Upper lobe of left lung (tissue), 6 donors: ENCODE results near the gene ALPG. TPM values are rescaled to one million over a fixed set of nuclear protein-coding genes. Genes with fewer than 3 reads are reported as not detected.
"Not testable (repeated sequence)": the region's sequence is repeated elsewhere in the genome, so short reads cannot be mapped to it uniquely, and the experiment has no call there.

ENCODE experiments used
- ATAC-seq, 2 donors: fragments of 200-7000 bp; cut with Tn5 transposase; one replicate each; pipeline ENCODE4 v1.9.1; 2022; ENCODE audit warnings: mild to moderate bottlenecking in 2 of 2, moderate library complexity in 2 of 2; ENCODE audit not compliant: low FRiP score in 2 of 2
- DNase-seq, 2 donors: peaks; one replicate each; pipeline ENCODE4 v3.0.0-alpha.2; 2019 to 2020
- H3K27ac ChIP-seq, 4 donors: fragments of 200-600 bp; sonication (generic); one replicate each; pipeline ENCODE4 v1.5.1; 2016 to 2019
- H3K27me3 ChIP-seq, 4 donors: fragments of 200-600 bp; sonication (generic); one replicate each; pipeline ENCODE4 v1.5.1; 2017 to 2019
- H3K36me3 ChIP-seq, 4 donors: fragments of 200-600 bp; sonication (generic); one replicate each; pipeline ENCODE4 v1.5.1; 2016 to 2019
- H3K4me1 ChIP-seq, 4 donors: fragments of 200-600 bp; sonication (generic); one replicate each; pipeline ENCODE4 v1.5.1; 2018 to 2019
- H3K4me3 ChIP-seq, 4 donors: fragments of 200-600 bp; sonication (generic); one replicate each; pipeline ENCODE4 v1.5.1; 2017 to 2019; ENCODE audit warnings: mild to moderate bottlenecking in 2 of 4, moderate library complexity in 1 of 4
- H3K9me3 ChIP-seq, 4 donors: fragments of 200-600 bp; sonication (generic); one replicate each; pipeline ENCODE4 v1.5.1; 2018 to 2019
- EP300 ChIP-seq, 4 donors: sonication (generic); formaldehyde crosslinking; IDR thresholded peaks; one replicate each; pipeline ENCODE4 v1.5.1; 2017; ENCODE audit warnings: antibody characterized with exemption in 4 of 4, control low read depth in 2 of 4
- POLR2A ChIP-seq, 4 donors: fragments of 450-650 bp; IDR thresholded peaks; one replicate each; pipeline ENCODE4 v1.5.1; 2016 to 2017; ENCODE audit warnings: antibody characterized with exemption in 4 of 4, mild to moderate bottlenecking in 2 of 4
- POLR2AphosphoS5 ChIP-seq, 2 donors: sonication (generic); formaldehyde crosslinking; IDR thresholded peaks; one replicate each; pipeline ENCODE4 v1.5.1; 2017; ENCODE audit warnings: antibody characterized with exemption in 2 of 2
- WGBS, 2 donors: methylation state at CpG; one replicate each; pipeline ENCODE4 v1.1.5; 2017 to 2018; 5-methylcytosine and 5-hydroxymethylcytosine counted together
- total RNA-seq, 6 donors: library from RNA; depleted of rRNA in 4 of 6; stranded (reverse); fragments of >200 nt in 4 of 6; gene quantifications; one replicate each; pipeline versions ENCODE4 v1.1.0 to v1.2.1, GENCODE V29; 2016 to 2021
- TF ChIP-seq, protein P1 (sequence below), 6 experiments: fragments of 450-650 bp in 4 of 6; fragments of 200-600 bp in 2 of 6; sonication (generic) in 2 of 6; IDR thresholded peaks; one replicate each; pipeline ENCODE4 v1.5.1; 2016 to 2019; ENCODE audit warnings: antibody characterized with exemption in 6 of 6
- donor health status: DM: no; HTN: no; CAD: no; lungs with moderate emphysema.
- donor health status: DM: no; HTN: yes; CAD: no; lungs with severe emphysema.

Gene ALPG
- total RNA-seq, 6 donors from 2014 or later = 0.91 to 2.3 (median 1.4) TPM; not detected in 2

GRCh38 chr2:232402518-232402917 is 4.1 kb upstream of the ALPG start:
- no peaks in the 10 kb centered on the region for H3K9me3 ChIP-seq
- DNase-seq (no peak), ATAC-seq (no peak)
- 75 to 85% methylated on average over 1 to 3 of the region's 3 CpGs for WGBS, 2 donors
- no peaks in the 10 kb centered on the region for H3K36me3 ChIP-seq
- TF ChIP-seq EP300 (IDR thresholded peaks at IDR 0.05) (no peak), POLR2AphosphoS5 (IDR thresholded peaks at IDR 0.05) (no peak), POLR2A (IDR thresholded peaks at IDR 0.05) (no peak)
- TF ChIP-seq, protein P1, sequence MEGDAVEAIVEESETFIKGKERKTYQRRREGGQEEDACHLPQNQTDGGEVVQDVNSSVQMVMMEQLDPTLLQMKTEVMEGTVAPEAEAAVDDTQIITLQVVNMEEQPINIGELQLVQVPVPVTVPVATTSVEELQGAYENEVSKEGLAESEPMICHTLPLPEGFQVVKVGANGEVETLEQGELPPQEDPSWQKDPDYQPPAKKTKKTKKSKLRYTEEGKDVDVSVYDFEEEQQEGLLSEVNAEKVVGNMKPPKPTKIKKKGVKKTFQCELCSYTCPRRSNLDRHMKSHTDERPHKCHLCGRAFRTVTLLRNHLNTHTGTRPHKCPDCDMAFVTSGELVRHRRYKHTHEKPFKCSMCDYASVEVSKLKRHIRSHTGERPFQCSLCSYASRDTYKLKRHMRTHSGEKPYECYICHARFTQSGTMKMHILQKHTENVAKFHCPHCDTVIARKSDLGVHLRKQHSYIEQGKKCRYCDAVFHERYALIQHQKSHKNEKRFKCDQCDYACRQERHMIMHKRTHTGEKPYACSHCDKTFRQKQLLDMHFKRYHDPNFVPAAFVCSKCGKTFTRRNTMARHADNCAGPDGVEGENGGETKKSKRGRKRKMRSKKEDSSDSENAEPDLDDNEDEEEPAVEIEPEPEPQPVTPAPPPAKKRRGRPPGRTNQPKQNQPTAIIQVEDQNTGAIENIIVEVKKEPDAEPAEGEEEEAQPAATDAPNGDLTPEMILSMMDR (IDR thresholded peaks at IDR 0.05) = no peak
- no peak overlapping the region for H3K27ac ChIP-seq
- no peak overlapping the region for H3K4me3 ChIP-seq
- H3K27me3 ChIP-seq = no peaks in the 10 kb centered on the region
- H3K4me1 ChIP-seq = no peaks in the 10 kb centered on the region

DNA sequence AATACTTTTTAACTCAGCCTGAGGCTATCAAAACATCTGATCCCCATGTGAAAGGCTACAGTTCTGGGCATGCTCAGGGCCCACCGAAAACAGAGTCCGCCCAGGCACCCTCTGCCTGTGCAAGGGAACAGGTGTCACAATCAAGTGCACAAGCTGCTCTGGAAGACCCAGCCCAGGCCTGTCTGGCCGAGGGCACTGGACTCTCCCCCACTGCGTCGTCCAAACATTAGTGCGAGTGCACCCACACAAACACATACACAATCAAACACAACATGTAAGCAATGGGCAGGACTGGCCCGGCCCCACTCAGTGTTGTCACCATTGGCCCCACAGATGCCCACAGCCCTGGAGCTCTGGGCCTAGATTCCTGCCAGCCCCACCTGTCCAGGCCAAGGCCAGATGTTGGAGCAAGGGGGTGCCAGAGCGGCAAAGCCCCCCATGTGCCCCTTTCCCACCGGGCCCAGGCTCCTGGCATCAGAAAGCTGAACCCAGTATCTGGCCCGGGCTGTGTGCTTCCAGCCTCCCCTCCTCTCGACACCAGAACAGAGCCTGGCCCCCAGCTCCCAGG is 617 bp upstream of the ALPG start:
- peak in 1 of 2 donors; percentile 40 for DNase-seq
- Histone ChIP-seq H3K4me3 (no peak overlapping the region), H3K36me3 (no peaks in the 10 kb centered on the region), H3K27ac (no peak overlapping the region), H3K27me3 (no peaks in the 10 kb centered on the region), H3K9me3 (no peaks in the 10 kb centered on the region), H3K4me1 (no peaks in the 10 kb centered on the region)
- ATAC-seq = no peak
- WGBS, 2 donors = 87% methylated on average over 8 to 11 of the region's 11 CpGs
- TF ChIP-seq POLR2A (IDR thresholded peaks at IDR 0.05) (no peak), EP300 (IDR thresholded peaks at IDR 0.05) (no peak), POLR2AphosphoS5 (IDR thresholded peaks at IDR 0.05) (no peak)
- TF ChIP-seq, protein P1 (IDR thresholded peaks at IDR 0.05) = no peak

DNA sequence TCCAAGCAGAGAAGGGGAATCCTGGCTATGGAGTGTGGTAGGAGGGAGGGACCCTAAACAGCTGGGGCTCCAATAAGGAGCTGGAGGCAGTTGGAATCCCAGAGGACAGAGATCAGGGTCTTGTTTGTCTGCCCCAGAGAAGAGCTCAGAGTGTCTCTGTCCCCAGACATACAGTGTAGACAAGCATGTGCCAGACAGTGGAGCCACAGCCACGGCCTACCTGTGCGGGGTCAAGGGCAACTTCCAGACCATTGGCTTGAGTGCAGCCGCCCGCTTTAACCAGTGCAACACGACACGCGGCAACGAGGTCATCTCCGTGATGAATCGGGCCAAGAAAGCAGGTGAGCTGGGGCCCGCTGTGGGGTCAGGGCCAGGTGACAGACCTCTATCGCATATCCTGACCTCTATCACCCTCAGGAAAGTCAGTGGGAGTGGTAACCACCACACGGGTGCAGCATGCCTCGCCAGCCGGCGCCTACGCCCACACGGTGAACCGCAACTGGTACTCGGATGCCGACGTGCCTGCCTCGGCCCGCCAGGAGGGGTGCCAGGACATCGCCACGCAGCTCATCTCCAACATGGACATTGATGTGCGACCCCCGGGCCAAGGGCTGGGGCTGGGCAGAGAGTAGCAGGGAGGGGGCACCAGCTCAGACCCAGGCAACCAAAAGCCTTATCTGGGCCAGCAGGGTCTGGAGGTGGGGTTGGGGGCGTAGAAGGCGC is 945 bp downstream of the ALPG start:
- H3K4me3 ChIP-seq, H3K4me1 ChIP-seq, H3K9me3 ChIP-seq, H3K27me3 ChIP-seq, H3K36me3 ChIP-seq, H3K27ac ChIP-seq: not testable (repeated sequence)
- ATAC-seq = peak in 1 of 2 donors; percentile 17
- WGBS, 2 donors = 95 to 97% methylated on average over 6 to 27 of the region's 30 CpGs
- peak in 1 of 2 donors; percentile 82 for DNase-seq

DNA sequence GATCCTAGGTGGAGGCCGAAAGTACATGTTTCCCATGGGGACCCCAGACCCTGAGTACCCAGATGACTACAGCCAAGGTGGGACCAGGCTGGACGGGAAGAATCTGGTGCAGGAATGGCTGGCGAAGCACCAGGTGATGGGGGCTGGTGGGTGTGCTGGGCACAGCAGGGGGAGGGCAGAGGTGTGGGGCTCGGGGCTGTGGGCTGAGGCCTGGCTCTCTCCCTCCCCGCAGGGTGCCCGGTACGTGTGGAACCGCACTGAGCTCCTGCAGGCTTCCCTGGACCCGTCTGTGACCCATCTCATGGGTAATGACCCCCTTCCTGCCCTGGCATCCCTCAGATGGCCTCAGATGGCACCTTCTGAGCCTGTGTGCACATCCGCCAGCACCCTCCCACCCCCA is 1.6 kb downstream of the ALPG start:
- 88 to 95% methylated on average over 3 to 7 of the region's 10 CpGs for WGBS, 2 donors
- H3K27ac ChIP-seq, H3K4me1 ChIP-seq, H3K36me3 ChIP-seq, ATAC-seq, H3K9me3 ChIP-seq, H3K4me3 ChIP-seq, H3K27me3 ChIP-seq: not testable (repeated sequence)
- DNase-seq = peak in 1 of 2 donors; percentile 39

DNA sequence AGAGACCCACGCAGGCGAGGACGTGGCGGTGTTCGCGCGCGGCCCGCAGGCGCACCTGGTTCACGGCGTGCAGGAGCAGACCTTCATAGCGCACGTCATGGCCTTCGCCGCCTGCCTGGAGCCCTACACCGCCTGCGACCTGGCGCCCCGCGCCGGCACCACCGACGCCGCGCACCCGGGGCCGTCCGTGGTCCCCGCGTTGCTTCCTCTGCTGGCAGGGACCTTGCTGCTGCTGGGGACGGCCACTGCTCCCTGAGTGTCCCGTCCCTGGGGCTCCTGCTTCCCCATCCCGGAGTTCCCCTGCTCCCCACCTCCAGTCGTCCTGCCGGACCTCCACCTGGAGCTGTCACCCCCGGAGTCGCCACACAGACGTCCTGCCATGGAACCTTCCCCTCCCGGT is 3.0 kb downstream of the ALPG start:
- not testable (repeated sequence) for ATAC-seq, H3K27ac ChIP-seq, H3K36me3 ChIP-seq, H3K4me1 ChIP-seq, H3K9me3 ChIP-seq, H3K4me3 ChIP-seq, H3K27me3 ChIP-seq
- 54 to 85% methylated on average over 19 of the region's 40 CpGs for WGBS, 2 donors
- DNase-seq = peak in 1 of 2 donors; percentile 63

DNA sequence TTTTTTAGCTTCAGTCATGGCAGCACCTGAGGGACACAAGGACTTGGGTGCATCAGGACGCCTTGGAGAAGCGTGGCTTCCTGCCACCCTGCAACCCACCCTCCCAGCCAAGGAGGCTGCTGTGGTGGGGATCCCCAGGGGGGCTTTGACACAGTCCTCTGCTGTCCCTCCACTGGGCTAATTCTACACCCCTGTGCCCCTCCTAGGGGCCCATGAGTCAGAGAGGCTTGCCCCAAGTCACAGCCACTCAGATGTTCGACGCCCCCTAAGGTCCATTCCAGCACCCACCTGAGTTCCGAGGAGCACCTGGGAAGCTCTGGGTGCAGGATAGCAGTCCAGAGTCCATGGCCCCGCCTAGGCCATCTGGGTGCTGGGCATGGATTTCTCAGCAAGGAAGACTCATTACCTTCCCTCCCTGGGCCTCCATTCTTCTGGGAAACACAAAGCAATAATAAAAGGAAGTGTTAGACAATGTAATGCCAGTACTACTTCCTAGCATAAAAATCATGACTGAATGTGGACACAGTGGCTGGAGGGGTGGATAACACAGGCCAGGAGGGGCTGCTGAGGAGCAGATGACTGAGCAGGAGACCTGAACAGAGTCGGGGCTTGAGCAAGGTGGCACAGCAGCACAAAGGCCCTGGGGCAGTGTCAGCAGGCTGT is 3.7 kb downstream of the ALPG start:
- no peaks in the 10 kb centered on the region for H3K4me1 ChIP-seq

More for the DNA sequence above, 3.7 kb downstream of the ALPG start:
- WGBS, 2 donors = 77 to 86% methylated on average over 4 to 7 of the region's 7 CpGs
- DNase-seq = no peak
- H3K27ac ChIP-seq = no peak overlapping the region
- no peak overlapping the region for H3K4me3 ChIP-seq
- ATAC-seq = no peak
- H3K9me3 ChIP-seq = no peaks in the 10 kb centered on the region
- TF ChIP-seq EP300 (IDR thresholded peaks at IDR 0.05) = no peak
- TF ChIP-seq, protein P1 (IDR thresholded peaks at IDR 0.05) = no peak
- no peak for TF ChIP-seq POLR2AphosphoS5 (IDR thresholded peaks at IDR 0.05)
- no peak for TF ChIP-seq POLR2A (IDR thresholded peaks at IDR 0.05)
- H3K27me3 ChIP-seq = no peaks in the 10 kb centered on the region
- no peaks in the 10 kb centered on the region for H3K36me3 ChIP-seq
